HG02973 (cell line): Measurements from ENCODE around the gene HYLS1.
"Not testable (repeated sequence)": the region's sequence is repeated elsewhere in the genome, so short reads cannot be mapped to it uniquely, and the experiment has no call there.

ENCODE experiments used
- ATAC-seq: cut with Tn5 transposase; IDR thresholded peaks from one replicate; pipeline ENCODE4 v1.9.1; 2021; ENCODE audit warnings: moderate library complexity; ENCODE audit not compliant: unreplicated experiment

HYLS1 gene

GRCh38 chr11:125902927-125903710, 15.7 kb downstream of the HYLS1 start, which contains the start of gene PUS3:
Gene PUS3, minus strand, starts transcription at chr11:125903206. Its CDS starts 6,922 bp downstream, at chr11:125896284.
- ATAC-seq, result peak; percentile 99

- ATAC-seq, result no peak
Measured at GRCh38 chr11:125903711-125904659, 16.5 kb downstream of the HYLS1 start, which contains the start of gene DDX25. Gene DDX25, plus strand, starts transcription at chr11:125904508. Its CDS starts 10 bp downstream, at chr11:125904518.

DNA sequence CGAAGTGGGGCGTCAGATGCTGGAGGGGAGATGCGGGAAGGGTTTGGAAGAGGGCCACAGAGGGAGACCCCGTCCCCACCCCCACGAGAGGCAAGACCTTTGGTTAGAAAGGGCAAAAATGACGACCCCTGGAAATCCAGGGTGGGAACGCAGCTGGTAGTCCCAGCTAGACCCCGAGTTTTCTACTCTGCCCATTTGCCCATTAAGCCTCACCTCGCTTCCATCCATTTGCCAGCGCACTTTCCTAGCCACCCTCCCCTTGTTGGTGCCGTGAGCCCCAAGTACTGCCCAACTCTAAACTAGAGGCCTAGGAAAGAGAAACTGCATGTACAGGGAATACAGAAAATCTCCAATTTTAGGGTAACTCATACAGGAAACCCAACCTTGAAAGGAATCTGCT, 17.2 kb downstream of the HYLS1 start:
- ATAC-seq, result no peak

DNA sequence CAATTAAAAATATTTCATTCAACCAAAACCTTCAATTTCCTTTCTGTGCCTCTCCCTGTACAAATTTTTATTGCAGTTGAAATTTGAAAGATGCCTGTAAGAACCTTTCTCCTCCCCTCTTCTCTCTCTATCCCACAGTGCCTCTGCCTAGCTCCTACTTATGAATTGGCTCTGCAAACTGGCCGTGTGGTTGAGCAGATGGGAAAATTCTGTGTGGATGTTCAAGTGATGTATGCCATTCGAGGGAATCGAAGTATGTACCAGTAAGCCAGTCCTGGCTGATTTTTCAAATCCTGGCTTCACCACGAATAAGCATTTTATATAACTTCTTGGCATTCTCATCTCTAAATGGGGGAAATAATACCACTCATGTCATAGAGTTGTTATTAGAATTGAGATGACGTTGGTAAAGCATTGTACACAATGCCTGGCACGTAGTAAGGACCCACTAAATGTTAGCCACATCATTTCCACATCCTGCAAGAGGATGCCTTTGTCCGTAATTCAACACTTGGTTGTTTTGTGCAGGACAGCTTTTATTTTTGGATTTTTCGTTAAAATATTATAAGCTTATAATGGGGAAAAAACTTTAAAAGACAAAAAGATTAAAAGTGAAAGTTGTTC, 22.9 kb downstream of the HYLS1 start:
- no peak for ATAC-seq

DNA sequence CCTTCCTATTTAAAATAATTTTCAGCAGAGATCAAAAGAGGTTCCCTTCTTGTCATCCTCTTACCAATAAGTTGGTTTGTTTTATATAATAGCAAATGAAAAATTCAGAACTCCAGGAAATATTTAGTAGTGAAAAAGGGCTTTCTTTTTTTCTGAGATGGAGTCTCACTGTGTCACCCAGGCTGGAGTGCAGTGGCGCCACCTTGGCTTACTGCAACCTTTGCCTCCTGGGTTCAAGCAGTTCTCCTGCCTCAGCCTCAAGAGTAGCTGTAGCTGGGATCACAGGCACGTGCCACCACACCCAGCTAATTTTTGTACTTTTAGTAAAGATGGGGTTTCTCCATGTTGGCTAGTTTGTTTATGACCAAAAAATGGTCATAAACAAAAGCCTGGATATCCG, 27.1 kb downstream of the HYLS1 start:
- not testable (repeated sequence) for ATAC-seq

DNA sequence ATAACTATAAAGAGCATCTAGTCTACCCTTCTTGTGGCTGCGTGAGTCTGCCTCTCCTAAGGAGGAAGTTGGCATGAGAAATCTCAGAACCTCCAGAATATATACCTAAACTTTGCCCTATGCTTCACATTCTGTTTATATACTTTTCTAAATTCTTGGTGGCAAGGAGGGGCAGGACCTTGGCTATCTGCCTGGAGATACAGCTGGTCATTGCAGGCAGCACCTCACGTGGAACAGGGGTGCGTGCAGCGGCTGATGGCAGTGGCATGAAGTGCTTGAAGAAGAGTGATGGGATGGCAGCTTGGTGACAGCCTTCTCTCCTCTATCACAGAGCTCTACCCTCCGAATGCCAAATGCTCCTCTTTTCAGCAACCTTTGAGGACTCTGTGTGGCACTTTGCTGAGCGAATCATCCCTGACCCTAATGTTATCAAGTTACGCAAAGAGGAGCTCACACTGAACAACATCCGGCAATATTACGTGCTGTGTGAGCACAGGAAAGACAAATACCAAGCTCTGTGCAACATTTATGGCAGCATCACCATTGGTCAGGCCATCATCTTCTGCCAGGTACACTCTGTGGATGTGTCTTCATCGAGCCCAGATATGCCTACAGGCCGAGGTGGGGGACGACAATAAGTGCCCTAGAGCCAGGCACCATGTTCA, 29.3 kb downstream of the HYLS1 start:
- no peak for ATAC-seq

- ATAC-seq, result no peak
Measured at GRCh38 chr11:125918140-125918840, 30.8 kb downstream of the HYLS1 start.

DNA sequence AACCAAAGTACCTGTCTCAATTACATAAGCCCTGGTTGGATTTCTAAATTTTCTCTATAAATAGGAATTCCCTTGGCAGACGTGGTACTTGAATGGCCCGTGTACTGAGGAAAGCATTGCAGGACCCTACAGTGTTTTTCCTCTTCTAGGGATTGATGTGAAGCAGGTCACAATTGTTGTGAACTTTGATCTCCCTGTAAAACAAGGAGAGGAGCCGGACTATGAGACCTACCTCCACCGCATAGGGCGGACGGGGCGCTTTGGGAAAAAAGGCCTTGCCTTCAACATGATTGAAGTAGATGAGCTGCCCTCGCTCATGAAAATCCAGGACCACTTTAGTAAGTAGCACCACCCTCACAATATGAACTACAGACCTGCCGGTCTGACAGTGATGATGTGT, 33.6 kb downstream of the HYLS1 start:
- no peak for ATAC-seq

DNA sequence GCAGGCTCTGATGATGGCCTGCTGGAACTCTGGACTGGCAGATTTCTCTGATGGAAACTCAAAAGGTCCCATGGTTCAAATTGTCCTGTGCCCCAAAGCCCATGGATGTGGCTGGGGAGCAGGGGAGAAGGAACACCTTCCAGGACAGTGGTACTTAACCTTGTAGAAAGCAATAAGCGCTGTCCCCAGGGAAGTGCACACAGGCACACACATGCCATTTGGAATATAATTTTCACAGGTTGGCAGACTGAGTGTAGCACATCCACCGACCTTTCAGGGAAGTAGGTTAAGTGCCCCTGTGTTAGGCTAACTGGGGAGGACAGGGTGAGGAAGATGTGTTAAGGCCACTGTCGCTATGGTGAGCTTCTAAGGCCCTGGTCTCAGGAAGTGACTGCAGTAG, 34.7 kb downstream of the HYLS1 start:
- ATAC-seq, result no peak

DNA sequence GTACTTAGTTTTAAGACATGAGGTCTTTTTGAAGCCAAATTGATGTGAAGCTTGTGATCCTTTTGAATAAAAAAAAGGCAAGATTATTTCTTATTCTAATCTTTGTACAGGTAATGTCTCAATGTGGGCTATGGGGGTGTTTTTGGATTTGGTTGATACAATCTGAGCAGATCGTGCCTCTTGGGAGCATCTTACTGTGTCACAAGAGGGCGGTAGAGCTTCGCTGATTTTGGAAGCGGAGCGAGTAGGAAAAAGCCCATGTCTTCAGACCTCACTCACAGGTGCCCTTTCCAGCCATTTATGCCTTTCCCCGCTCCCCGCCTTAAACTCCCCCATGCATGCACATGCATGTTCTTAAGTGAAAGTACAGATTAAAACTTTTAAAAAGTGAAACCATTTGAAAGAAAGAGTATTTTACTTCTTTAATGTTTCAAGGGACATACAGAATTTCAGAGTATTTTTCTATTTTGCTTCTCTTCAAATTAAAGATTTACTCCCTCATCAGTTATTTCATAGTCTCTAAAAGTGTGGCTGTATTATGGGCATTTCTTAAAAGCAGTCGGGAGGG, 35.6 kb downstream of the HYLS1 start:
- ATAC-seq, result peak; percentile 79

DNA sequence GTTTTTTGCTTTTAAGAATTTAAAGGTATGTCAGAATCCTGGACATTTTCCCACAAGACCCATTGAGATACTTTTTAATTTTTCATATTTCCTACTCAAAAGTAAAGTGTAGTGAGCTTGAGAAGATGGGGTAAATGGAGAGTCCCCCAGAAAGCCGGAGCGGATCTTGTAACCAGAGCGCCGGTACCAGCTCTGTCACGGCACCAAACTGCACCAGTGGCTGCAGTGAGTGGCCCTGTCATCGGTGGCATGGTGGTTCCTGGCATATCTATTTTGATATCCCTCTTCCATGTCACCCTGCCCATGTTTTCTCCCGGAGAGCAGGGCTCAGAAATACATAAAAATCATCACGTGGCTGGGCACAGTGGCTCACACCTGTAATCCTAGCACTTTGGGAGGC, 36.2 kb downstream of the HYLS1 start:
- no peak for ATAC-seq

DNA sequence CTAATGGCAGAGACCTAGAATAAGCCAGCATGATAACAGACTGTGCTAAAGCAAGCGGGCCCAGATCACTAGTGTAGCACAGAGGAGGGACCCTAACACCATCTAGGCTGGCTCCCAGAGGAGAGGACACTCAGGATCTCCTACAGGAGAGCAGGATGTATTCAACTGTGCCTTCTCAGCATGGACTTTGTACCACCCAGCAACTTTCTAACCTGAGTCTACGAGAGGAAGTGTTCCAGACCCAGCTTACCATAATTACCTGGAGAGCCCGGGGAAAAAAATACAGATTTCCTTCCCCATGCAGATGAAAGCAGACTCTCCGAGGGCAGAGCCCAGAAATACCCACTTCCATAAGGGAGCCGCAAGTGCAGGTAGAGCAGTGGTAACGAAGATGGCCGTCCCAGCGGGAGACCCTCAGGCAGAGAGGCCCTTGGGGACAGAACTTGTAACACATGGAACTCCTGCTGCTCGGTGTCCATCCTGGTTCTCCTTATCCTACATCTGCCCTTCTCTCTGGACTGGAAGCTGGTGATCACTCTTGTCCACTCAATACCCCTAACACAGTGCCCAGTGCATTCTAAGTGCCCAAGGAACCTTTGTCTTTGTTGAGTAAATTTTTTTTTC, 37.0 kb downstream of the HYLS1 start:
- no peak for ATAC-seq

- ATAC-seq, result no peak
Measured at GRCh38 chr11:125925247-125925740, 37.8 kb downstream of the HYLS1 start.

DNA sequence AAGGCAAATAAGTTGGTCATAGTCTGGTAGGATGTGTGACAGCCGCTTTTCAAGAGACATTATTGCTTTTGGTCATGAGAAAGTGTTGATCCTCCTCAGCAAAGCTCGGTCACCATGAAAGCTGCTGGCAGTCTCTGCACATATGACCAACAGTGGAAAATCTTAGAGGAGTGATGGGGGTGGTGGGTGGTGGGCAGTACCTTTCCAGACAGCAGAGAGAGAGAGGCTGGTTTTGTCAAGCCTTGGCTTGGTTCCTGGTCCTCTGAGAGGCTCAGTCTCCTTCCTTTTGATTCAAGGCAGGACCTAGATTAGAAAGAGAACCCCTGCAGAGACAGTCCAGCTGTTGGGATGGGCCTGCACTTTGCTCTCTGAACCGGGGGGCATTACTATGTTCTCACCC, 38.3 kb downstream of the HYLS1 start:
- no peak for ATAC-seq

DNA sequence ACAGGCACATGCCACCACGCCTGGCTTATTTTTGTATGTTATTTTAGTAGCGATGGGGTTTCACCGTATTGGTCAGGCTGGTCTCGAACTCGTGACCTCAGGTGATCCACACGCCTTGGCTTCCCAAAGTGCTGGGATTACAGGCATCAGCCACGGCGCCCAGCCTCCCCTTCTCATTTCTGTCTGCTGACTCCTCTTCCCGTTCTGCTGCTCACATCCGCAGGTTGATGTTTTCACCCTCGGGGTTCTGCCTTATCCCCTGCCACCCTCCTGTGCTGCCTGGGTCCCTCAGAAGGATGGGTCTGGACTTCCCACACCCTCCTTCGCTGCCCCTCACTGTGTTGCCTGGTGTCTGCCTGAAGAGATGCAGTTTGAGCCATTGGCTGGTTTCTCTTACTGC, 39.2 kb downstream of the HYLS1 start:
- ATAC-seq, result no peak

GRCh38 chr11:125929445-125930075, 42.1 kb downstream of the HYLS1 start:
- ATAC-seq, result no peak

DNA sequence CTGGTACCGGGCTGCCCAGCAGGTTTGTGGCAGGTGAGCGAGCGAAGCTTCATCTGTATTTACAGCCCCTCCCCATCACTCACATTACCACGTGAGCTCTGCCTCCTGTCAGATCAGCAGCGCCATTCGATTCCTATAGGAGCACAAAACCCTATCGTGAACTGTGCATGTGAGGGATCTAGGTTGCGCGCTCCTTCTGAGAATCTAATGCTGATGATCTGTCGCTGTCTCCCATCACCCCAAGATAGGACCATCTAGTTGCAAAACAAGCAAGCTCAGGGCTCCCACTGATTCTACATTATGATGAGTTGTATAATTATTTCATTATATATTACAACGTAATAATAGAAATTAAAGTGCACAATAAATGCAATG, 42.6 kb downstream of the HYLS1 start:
- ATAC-seq, result no peak

DNA sequence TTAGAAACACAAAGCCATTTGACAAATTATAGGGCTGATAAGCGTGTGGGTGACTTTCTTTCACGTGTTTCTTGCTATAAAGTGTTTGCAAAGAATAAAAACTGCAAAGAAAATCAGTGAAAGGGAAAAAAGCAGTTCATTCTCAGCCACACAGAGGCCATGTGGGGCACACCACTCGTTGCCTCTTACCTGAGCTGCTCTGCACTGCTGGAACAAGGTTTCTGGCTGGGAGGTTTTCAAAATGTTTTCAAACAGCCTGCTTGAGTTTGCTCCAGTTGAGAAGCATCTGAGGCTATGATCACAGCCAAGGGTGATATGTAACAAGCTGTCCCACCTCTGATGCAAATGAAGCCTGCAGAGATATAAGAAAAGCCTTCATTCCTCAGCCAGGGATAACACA, 43.6 kb downstream of the HYLS1 start:
- ATAC-seq, result no peak

GRCh38 chr11:125931668-125932067, 44.2 kb downstream of the HYLS1 start:
- ATAC-seq, result no peak
